T-helper 9 cell (primary cell): ENCODE results near the gene RPS17.

Experiments used
- DNase-seq: peaks from one replicate; pipeline ENCODE4 v3.0.0-alpha.2; 2020
- total RNA-seq, 2 donors: gene quantifications; one replicate each; lab custom pipeline; 2026; lab: John Stamatoyannopoulos, UW

The RPS17 gene
- total RNA-seq = 25.9 to 54.1 reads per million in 2 donors

DNA sequence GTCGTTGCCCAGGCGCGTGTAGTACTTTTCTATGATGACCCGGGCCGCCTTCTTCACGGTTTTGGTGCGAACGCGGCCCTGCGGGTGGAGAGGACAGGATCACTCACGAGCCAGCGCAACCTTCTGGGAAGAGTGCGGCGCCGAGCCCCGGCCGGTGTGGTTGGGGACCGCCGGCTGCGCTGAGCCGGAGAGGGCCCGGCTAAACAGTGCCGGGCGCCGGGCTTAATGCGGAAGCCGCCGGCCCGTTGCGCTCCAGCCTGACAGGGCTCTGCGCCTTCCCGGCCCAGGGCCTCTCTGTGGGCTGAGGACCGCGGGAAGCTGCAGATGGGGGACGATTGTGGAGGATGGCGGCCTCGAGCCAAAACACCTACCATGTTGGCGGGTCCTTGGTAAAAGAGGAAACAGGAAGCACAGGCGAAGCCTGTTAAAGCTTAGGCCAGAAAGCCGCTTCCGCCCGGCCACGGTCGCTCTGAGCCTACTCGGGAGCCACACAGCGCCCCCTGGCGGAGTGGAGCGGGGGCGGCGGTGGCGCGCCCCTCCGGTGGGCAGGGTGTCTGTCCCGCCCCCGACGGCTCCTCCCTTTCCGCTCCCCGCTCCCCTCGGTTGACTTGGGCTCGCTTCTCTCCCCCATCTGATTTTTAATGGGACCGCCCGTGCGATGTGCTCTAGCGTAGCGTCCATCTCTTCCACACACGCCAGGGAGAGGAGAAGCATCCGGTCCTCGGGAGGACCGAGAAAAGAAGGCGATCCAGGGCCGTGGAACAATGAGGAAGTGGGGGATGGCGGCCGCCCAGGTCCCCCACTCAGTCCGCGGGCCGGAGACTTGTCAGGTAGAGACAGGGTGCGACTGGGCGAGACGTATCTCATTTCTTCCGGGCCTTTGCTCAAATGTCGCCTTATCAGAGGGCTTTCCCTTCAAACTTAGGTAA is at the start of gene RPS17:
Gene RPS17, minus strand, starts transcription at position 403 of the 929 bp plus-strand sequence. Its CDS starts 29 bp downstream, at position 374.
- peak; percentile 99 for DNase-seq

DNA sequence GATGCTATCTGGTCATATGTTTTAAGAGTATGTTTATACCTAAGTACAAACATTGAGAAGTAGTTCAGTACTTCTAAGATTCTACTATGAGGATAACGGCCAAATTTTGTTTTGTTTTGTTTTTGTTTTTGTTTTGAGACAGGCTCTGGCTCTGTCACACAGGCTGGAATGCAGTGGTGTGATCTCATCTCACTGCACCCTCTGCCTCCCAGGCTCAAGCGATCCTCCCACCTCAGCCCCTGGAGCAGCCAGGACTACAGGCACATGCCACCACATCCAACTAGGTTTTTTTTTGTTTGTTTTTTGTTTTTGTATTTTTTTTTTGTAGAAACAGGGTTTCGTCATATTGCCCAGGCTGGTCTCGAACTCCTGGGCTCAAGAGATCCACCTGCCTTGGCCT is 47.5 kb upstream of the RPS17 start:
- DNase-seq = no peak

DNA sequence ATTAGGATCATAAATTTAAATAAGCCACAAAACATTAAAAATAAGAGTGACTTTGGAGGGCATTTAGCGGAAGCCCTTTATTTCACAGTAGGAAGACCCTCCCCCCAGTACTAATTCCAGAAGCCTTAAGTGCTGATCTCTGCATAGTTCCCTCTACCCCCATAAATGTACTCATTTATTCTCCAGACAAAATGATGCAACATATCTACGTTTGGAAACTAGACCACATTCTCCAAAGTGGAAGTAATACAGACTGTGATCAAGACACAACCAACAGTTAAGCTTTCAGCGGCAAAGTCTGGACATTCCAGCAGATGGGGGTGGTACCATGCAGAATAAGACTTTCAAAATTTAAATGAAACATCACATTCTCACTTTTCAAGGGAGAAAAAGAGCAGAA is 44.8 kb upstream of the RPS17 start:
- no peak for DNase-seq

DNA sequence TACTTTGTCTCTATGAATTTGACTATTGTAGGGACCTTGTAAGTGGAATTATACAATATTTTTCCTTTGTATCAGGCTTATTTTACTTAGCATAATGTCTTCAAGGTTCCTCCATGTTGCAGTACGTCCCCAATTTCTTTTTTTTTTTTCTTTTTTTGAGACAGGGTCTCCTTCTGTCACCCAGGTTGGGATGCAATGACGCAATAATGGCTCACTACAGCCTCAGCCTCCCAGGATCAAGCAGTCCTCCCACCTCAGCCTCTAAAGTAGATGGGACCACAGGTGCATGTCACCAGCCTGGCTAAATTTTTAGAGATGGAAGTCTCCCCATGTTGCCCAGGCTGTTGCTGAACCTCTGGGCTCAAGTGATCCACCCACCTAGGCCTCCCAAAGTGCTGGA is 40.5 kb upstream of the RPS17 start:
- no peak for DNase-seq

DNA sequence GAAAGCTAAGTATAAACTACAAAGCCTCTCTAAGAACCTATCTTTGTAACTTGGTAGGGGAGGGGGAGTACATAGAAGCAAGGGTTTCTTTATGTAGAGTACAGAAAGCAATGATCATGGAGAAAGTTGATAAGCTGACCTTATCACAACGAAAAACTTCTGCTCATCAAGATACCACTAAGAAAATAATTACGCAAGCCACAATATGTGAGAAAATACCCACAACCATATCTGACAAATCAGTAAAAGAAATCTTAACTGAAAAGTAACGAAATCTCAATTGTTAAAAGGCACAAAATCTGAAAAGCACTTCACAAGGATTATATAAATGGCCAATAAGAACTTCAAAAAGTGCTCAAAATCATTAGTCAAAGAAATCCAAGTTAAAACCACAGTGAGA is 35.1 kb upstream of the RPS17 start:
- no peak for DNase-seq

DNA sequence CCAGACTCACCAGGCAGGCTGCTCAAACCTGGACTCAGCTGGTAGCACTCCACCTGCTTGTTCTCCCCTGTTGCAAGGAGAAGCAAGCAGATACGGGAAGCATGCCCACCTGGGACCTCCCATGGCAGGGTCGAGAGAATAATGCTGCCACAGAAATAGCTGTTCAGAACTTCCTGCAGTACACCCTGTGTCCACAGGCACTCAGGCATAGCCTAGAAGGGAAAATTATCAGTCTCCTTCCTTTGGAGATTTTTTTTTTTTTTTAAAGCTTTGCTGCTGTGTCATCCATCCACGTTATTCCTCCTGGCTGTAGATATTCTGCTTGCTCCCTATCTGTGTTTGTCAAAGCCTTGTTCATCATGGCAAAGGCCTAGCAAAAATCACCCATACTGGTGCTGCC is 32.7 kb upstream of the RPS17 start:
- no peak for DNase-seq

DNA sequence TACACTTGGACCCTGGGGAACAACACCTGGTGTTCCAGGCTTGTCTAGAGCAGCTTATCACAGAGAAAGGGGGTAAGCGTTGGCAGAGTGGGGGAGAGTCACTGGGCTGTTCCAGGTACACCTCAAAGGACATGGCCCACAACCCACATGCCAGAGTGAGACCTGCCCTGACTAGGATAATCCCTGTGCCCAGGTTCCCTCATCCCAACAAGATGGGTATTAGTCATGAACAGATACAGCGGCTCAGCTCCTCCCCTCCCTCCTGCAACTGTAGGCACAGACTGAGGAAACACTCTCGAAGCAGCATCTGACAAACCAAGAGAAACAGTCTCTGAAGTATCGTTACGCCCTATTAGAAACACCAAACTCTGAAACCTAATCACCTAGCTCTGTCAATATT is 32.1 kb upstream of the RPS17 start:
- no peak for DNase-seq

DNA sequence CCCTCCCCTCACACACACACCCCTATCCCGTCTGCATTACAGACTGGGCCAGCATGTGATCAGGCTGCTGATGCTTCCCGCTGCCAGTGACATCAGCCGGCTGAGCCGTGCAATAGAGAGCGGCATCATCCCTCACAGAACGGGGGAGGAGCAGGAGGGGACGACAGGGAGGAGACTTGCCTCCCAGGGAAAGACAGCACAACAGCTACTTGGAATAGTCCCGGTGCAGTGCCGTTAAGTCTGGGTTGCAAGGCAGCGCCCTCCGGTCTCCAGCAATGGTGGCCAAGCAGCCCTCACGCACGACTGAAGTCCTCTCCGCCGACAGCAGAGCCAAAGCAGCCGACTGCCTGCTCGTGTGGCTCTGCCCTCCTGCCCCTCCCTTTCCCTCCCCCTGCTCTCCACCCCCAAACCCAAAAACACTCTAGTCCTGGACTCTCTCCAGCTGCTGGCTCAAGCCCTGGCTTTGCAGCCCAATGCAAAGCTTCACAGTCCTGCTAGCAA is 31.5 kb upstream of the RPS17 start:
- DNase-seq = no peak

DNA sequence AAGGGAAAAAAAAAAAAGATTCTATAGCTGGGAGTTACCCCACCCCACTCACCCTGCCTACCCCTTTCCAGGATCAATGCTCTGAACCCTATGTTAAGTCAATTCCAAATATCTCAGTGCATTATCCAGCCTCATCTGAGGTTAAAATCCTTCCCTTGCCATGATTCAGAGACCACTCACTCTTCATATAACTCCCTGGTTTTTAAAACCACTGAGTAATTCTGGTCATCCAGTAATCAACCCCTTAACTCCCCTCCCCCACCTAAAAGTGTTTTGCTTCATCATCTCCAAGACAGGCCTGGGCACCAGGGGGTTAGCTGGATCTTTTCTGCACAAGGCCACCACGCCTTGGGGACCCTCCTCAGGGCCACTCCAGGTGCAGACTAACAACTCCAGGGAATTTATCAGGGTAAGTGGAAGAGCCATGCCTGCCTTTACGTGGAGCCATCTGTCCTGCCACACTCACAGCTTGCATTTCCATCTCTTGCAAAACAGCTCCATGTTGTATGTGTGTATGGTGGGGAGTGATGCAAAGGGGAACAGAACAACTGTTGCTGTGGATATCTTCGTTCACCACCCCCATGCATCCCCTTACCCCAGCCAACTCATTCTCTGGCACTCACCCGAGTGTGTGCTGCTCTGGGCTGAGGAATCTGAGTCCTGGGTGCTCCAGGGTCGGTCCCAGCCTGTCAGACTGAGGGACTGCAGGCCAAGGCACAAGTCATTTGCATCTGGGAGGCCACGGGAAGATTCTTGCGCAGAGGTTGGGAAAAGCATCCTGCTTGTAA is 30.7 kb upstream of the RPS17 start:
- no peak for DNase-seq

DNA sequence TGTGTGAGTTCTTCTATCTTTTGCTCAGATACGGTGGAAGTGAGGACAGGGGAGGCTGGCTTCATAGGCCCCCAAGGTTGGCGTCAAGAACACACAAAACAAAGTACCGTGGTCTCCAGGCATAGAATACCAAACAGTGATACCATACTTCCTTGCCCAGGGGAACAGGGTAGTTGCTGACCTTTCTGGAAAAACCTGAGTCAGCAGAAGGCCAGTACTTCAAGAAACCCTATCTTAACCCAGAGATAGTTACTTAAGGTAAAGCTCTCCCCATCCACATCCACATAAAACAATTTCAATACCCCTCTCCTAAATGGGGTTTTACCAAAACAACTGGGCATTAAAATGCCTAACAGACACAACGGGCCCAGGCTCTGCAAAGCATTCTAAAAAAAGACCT is 29.6 kb upstream of the RPS17 start:
- DNase-seq = no peak

DNA sequence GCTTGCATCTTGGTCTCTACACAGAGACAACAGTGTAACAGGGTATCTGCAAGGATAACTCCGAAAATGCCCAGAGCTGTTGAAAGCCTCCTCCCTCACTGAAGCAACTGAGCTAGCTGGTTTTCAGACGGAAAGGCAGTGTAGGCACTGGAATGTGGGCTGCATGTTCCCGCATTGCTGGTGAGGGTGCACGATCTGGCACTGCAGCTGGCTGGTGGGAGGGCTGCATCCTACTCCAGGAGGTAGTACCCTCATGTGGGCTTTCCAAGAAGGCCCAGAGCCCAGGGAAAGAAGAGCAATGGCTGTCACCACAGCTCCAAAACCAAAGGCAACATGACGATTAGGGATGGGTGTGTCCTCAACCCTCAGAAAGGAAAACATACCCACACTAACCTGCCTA is 28.7 kb upstream of the RPS17 start:
- DNase-seq = no peak

DNA sequence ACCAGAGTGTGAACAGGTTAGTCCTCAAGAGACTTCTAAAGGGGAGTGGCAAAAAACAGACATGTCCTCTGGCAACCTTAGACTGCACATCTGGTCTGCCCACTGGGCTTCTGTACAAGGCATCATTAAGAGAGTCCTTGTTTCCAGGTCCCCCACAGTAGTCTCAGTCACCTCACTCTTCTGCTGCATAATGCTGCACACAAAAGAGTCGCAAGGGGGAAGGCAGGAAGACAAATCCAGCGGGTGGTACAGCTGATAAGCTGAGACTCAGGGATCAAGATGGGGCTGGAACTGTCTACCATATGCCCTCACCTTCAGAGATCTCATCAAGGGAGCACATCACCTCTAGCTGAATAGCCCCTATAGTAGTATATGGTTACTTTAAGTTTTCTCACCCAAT is 27.4 kb upstream of the RPS17 start:
- no peak for DNase-seq

DNA sequence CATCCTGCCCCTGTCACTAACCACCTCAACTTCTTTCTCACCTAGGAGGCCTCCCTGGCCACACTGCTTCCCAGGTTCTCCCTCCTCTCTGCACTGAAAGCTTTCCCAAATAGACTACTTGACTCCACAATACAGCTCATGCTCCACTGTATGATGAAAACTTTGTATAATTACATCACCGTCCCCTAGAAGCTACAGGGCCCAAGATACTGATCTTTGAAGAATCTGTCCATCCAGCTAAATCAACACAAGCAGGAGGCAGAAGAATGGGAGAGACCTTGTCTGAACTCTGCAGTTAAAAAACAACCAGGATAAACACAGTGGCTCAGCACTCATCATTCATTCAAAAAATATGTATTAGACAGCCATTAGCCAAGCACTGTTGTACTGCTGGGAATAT is 26.4 kb upstream of the RPS17 start:
- no peak for DNase-seq

DNA sequence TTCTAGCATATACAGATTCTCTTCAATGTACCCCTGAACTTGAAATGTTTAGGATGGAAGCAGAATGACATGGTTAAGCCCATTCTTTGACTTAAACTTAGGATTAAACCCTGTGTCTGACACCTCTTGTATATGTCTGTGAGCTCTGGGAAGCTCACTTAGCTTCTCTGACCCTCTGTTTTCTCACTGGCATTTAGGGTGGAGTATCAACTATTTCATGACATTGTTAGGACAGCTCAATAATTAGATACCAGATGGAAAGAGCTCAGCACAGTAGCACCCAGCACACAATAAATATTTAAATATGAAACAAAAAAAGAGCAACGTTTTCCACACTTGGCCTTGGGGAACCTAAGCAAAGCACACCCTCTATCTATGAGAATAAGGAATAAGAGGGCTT is 18.2 kb upstream of the RPS17 start:
- DNase-seq = no peak

DNA sequence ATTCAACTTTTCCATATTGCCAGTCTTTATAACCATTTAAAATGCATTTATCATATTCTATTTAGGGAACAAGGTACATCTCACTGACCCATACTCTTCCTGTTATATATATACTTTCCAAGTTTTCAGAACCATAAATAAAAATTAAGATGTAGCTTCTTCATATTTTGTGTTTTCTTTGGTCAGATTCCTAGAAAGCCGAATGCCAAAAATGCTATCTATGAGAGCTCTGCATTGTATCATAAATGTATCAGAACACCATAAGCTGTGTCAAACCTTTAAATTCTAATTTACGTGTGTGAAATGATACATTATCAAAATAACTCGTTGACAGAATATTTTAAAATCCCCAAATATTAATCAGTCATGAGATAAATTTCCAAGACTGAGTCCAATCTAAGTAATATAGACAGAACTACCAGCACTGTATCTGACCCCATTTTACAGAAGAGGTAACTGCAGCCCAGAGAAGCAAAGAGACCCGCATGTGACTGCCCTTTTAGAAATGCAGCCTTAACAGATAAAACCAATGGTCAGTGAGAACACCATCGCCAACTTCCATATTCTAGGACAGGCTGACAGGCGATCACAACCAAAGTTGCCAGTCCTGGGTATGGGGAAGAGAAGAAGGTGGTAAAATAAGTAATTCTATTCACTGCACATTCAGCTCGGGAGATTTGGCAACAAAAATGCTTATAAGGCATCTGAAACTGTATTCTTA is 16.2 kb upstream of the RPS17 start:
- DNase-seq = no peak

DNA sequence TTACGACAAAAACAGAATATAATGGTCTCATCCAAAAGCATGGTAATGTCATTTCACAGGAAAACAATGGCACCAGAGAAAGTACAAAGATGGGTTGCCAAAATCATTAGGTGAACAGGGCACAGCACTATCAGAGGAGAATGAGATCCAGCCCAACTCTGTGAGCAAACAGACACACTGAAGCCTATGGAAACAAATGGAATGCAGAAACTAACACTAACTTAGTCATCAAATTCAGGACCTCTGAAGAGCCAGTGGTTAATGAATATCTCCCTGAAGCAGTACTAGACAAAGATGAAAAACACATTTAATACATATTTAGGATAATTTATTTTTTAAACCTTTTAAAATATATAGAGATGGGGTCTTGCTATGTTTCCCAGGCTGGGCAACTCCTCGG is 14.6 kb upstream of the RPS17 start:
- DNase-seq = no peak

DNA sequence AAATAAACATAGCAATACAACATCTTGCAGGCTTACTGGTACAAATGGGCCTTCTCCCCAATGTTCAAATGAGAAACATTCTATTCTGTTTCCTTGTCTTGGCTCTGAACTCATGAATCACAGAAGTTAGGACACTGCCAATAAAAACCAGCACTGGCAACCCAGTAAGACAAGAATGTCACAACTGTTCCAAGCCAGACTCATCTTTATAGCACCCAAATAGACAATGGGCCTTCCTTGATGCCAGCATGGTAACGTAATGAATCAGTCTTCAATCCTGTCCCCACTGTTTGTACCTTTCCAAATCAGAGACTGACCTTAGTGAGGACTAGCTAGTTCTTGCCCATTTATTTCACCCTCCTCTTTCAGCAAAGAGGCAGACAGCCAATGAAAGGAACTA is 14.1 kb upstream of the RPS17 start:
- no peak for DNase-seq

DNA sequence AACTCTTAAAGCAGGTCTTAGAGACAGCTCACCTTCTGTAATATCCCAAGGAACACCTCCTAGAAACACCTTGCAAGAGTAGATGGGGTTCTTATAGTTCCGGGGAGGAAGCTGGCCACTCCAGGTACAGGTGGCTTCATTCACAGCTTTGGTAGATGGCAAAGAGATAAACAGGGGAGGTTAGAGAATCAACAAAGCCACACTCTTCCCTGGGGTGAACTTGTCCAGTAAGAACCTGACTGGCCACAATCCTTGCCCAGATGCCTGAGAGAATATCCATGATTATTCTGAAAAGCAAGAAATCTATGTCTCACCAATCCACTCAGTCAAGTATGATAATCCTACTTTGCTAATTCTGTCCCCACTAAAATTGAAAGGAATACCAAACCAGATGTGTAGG is 13.6 kb upstream of the RPS17 start:
- DNase-seq = no peak

DNA sequence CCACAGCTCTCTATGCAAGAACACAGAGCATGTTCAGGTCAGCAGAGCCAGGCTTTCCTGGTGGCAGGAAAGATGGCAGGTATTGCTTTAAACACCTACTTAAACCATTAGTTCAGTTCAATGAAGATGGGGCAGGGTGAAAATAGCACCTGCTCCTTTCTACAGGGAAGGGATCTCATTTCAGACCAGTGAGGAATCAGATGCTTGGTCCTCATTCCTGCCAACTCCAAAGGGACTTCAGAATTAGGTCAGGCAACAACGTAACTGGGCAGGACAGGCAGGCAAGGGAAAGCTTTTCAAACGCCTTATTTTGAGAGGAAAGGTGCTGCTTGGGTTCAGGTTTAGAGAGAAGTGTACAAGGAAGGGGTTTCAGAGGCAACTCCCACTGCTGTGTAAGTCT is 12.6 kb upstream of the RPS17 start:
- no peak for DNase-seq

DNA sequence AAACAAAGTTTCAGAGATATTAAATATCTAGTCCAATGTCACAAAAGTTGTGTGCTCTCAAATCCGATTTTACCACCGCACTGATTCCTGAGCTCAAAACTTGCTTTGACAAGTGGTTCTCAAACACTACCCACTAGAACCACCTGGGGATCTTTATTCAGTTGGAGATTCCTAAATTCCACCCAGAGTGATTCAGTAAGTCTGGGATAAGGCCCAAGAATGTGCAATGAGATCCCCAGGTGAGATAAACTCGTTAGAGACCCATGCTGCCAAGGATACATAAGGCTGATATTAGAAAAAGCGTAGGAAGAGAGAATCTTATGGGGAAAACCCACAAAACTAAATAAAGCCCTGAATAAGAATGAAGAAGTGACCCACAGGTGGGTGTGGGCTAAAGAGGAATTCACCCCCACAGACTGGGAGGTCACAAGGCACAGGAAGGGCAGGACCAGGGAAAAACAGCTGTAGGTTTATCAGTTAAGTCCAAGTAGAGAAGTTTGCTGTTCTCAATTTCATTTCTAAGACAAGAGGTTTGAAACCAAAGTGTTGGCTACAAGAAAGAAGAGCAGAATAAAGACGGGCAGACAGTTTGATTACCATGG is 11.5 kb upstream of the RPS17 start:
- DNase-seq = no peak

DNA sequence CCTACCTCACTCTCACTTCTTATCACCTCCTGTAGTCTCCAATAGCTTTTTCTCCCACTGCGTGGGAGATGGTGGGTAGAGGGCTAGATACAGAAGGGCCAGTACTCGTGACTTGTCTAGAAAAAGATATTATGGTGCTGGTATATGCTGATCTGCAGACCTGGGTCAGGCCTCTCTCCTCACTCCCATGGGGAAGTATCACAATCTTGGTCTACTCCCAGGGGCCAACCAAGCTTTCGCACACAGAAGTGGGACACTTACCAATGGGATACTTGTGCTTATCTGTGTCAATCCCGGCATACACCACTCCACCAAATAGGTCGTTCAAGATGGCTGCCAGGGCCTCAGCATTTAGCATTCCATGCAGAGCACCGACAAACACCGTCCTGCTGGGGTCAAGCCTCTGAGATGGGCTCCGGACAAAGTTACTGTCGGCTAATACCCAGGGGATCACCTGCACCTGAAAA is 9.0 kb upstream of the RPS17 start:
- DNase-seq = no peak

DNA sequence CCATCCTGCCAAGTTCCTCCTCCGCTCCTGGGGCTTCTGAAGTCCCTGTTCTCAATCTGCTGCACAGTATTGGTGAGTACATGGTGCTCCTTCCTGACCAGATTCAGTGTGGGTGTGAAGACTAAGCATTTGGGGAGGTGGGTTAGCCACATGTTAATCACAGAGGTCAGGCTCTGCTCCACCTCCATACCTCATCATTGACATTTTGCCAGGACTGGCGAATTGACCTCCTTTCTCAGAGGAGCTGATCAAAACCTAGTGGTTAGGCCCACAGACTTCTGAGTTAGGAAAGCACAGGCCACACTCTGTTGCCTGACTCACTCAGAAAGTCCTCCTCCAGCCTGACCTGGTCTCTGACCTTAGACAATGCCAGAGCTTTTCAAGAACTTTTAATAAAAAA is 8.4 kb upstream of the RPS17 start:
- no peak for DNase-seq

DNA sequence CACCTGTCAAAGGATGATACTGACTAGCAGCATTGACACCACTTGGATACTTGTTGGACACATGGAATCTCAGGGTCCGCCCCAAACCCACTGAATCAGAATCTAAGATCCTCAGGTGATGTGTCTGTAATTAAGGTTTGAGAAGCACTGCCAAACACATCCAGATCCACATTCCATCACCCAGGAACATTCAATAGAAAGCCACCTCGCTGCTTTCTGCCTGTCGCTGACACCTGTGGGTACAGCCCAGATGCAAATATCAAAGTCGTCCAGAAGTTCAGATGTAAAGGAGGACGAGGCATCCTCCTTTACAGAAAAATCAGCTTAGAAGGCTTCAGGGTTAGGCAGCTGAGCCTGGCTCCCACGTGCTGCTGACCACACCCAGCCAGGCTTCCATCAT is 5.2 kb upstream of the RPS17 start:
- DNase-seq = no peak
